HCT116 (cell line): ENCODE data around the gene DMD. TPM values are rescaled to one million over a fixed set of nuclear protein-coding genes. Genes with fewer than 3 reads are reported as not detected.

Source experiments
- ATAC-seq: fragments of 200-7000 bp; cut with Tn5 transposase; 2 replicates; pipeline ENCODE4 v1.9.1; 2020; ENCODE audit warnings: mild to moderate bottlenecking, moderate library complexity
- BruUV-seq: library from RNA; stranded (reverse); fragments of 400-500 nt; replicated peaks from 2 replicates; lab custom pipeline; 2021; lab: Mats Ljungman, UMichigan
- CTCF ChIA-PET: fragments of 300-600 bp; sonication (Branson Sonifier 250); formaldehyde crosslinking; loops from one replicate; lab custom pipeline; 2021; ENCODE audit warnings: antibody characterized with exemption; lab: Charles Lee
- POLR2A ChIA-PET: fragments of 300-600, 350-600 bp; sonication (Branson Sonifier 250); formaldehyde crosslinking; loops from one replicate; lab custom pipeline; 2021; ENCODE audit warnings: antibody characterized with exemption; lab: Charles Lee
- RAD21 ChIA-PET, 2 experiments: fragments of 300-600 bp; sonication (Branson Sonifier 250); formaldehyde crosslinking; loops; one replicate each; lab custom pipeline; 2023; ENCODE audit warnings: low total read pairs in 2 of 2; ENCODE audit not compliant: uncharacterized antibody in 2 of 2, unreplicated experiment in 2 of 2, low non-redundant PET in 1 of 2; lab: Charles Lee
- DNase-seq: peaks from one replicate; pipeline ENCODE4 v3.0.0-alpha.2; 2010; ENCODE audit warnings: low read depth, low spot score
- H2AFZ ChIP-seq: fragments of 200-600 bp; shearing (Covaris generic), sonication (generic); 2 replicates; pipeline ENCODE4 v1.6.1; 2017; ENCODE audit warnings: low read depth, mixed run types, mixed read lengths, antibody characterized with exemption, low read length; ENCODE audit not compliant: poor library complexity, severe bottlenecking
- H3K27ac ChIP-seq: 2 replicates; pipeline ENCODE4 v1.5.1; 2012; ENCODE audit warnings: low read depth, low read length
- H3K27me3 ChIP-seq: fragments of 200-600 bp; sonication (generic); 2 replicates; pipeline ENCODE4 v1.6.1; 2016; ENCODE audit warnings: mixed run types, low read length, mixed read lengths; ENCODE audit not compliant: insufficient read depth
- H3K36me3 ChIP-seq, 2 experiments: fragments of 200-500 bp in 1 of 2; fragments of 200-600 bp in 1 of 2; sonication (Bioruptor generic) in 1 of 2; sonication (generic) in 1 of 2; 2 replicates each; pipeline versions ENCODE4 v1.5.1 to v1.6.1; 2014 to 2016; ENCODE audit warnings: low read length in 2 of 2, inconsistent platforms in 1 of 2, mixed read lengths in 1 of 2, mixed run types in 1 of 2; ENCODE audit not compliant: insufficient read depth in 2 of 2, control insufficient read depth in 1 of 2
- H3K4me1 ChIP-seq, 2 experiments: fragments of 200-600 bp in 1 of 2; sonication (generic) in 1 of 2; 2 replicates each; pipeline versions ENCODE4 v1.5.1 to v1.6.1; 2012 to 2017; ENCODE audit warnings: low read length in 2 of 2, inconsistent platforms in 1 of 2, mild to moderate bottlenecking in 1 of 2, mixed read lengths in 1 of 2, mixed run types in 1 of 2, moderate library complexity in 1 of 2; ENCODE audit not compliant: insufficient read depth in 2 of 2, control insufficient read depth in 1 of 2
- H3K4me2 ChIP-seq: fragments of 200-600 bp; sonication (generic); 2 replicates; pipeline ENCODE4 v1.6.1; 2017; ENCODE audit warnings: mixed run types, low read length, mixed read lengths
- H3K4me3 ChIP-seq, 2 experiments: fragments of 200-600 bp in 1 of 2; sonication (generic) in 1 of 2; replicated peaks in 1 of 2; 2 replicates each; pipeline ENCODE4 v1.5.1; 2011 to 2016; ENCODE audit warnings: low read length in 2 of 2, control low read depth in 1 of 2, low read depth in 1 of 2, mild to moderate bottlenecking in 1 of 2, mixed read lengths in 1 of 2, mixed run types in 1 of 2
- H3K79me2 ChIP-seq: fragments of 200-600 bp; sonication (generic); 2 replicates; pipeline ENCODE4 v1.6.1; 2017; ENCODE audit warnings: mild to moderate bottlenecking, mixed run types, low read length, moderate library complexity, mixed read lengths; ENCODE audit not compliant: insufficient read depth
- H3K9ac ChIP-seq: fragments of 200-600 bp; sonication (generic); 2 replicates; pipeline ENCODE4 v1.6.1; 2016; ENCODE audit warnings: low read length, mixed read lengths
- H3K9me2 ChIP-seq: fragments of 200-600 bp; sonication (generic), shearing (Covaris generic); 2 replicates; pipeline ENCODE4 v1.6.1; 2017; ENCODE audit warnings: mixed run types, mild to moderate bottlenecking, moderate library complexity; ENCODE audit not compliant: insufficient read depth
- H3K9me3 ChIP-seq, 2 experiments: fragments of 200-500 bp in 1 of 2; fragments of 200-600 bp in 1 of 2; sonication (Bioruptor generic) in 1 of 2; sonication (generic) in 1 of 2; 2 replicates each; pipeline ENCODE4 v1.6.1; 2014 to 2017; ENCODE audit warnings: low read length in 2 of 2, mixed read lengths in 2 of 2, inconsistent platforms in 1 of 2, low read depth in 1 of 2, mild to moderate bottlenecking in 1 of 2, mixed run types in 1 of 2, moderate library complexity in 1 of 2; ENCODE audit not compliant: control insufficient read depth in 1 of 2, insufficient read depth in 1 of 2
- H4K20me1 ChIP-seq: fragments of 200-600 bp; sonication (generic), shearing (Covaris generic); 2 replicates; pipeline ENCODE4 v1.6.1; 2017; ENCODE audit warnings: mixed run types, mild to moderate bottlenecking, moderate library complexity; ENCODE audit not compliant: insufficient read depth
- CBX3 ChIP-seq: IDR thresholded peaks from 2 replicates; pipeline ENCODE4 v1.6.1; 2012; ENCODE audit warnings: low read depth
- ELF1 ChIP-seq: IDR thresholded peaks from 2 replicates; pipeline ENCODE4 v1.6.1; 2012; ENCODE audit warnings: low read depth, borderline replicate concordance
- POLR2A ChIP-seq: IDR thresholded peaks from 2 replicates; pipeline ENCODE4 v1.7.0; 2011; ENCODE audit warnings: borderline replicate concordance; ENCODE audit not compliant: insufficient read depth, insufficient read length; ENCODE audit errors: extremely low read depth
- POLR2AphosphoS5 ChIP-seq: IDR thresholded peaks from 2 replicates; pipeline ENCODE4 v1.6.1; 2011; ENCODE audit warnings: mild to moderate bottlenecking, low read depth, low read length, moderate library complexity
- RAD21 ChIP-seq: IDR thresholded peaks from 2 replicates; pipeline ENCODE4 v1.6.1; 2012; ENCODE audit warnings: low read depth, mild to moderate bottlenecking
- SIN3A ChIP-seq: IDR thresholded peaks from 2 replicates; pipeline ENCODE4 v1.6.1; 2012; ENCODE audit warnings: low read depth
- SRF ChIP-seq: IDR thresholded peaks from 2 replicates; pipeline ENCODE4 v1.6.1; 2012; ENCODE audit warnings: low read depth
- TCF7L2 ChIP-seq: IDR thresholded peaks from 2 replicates; pipeline ENCODE4 v1.7.0; 2011; ENCODE audit warnings: borderline replicate concordance, inconsistent platforms; ENCODE audit not compliant: insufficient read depth, insufficient read length; ENCODE audit errors: extremely low read depth
- YY1 ChIP-seq: IDR thresholded peaks from 2 replicates; pipeline ENCODE4 v1.6.1; 2011; ENCODE audit warnings: low read length, low read depth, moderate library complexity, mild to moderate bottlenecking; ENCODE audit not compliant: insufficient replicate concordance; ENCODE audit errors: extremely low read depth
- ZFX ChIP-seq: fragments of 450-650 bp; IDR thresholded peaks from 2 replicates; pipeline ENCODE4 v1.6.1; 2017
- intact Hi-C: fragments of 100-400 bp; cut with micrococcal nuclease; formaldehyde crosslinking; loops from 2 replicates; pipeline ENCODE4 v1.10.0; 2022
- total RNA-seq: library from RNA; stranded (reverse); gene quantifications from one replicate; pipeline ENCODE4 v1.2.1, GENCODE V29; 2021; ENCODE audit not compliant: unreplicated experiment
- TF ChIP-seq, protein P1 (sequence below), 3 experiments: fragments of 200-600 bp in 1 of 3; sonication (generic) in 1 of 3; IDR thresholded peaks in 2 of 3; conservative IDR thresholded peaks in 1 of 3; 2 replicates each; pipeline ENCODE4 v1.5.1; 2012 to 2017; ENCODE audit warnings: low read depth in 2 of 3, low read length in 2 of 3, antibody characterized with exemption in 1 of 3, borderline replicate concordance in 1 of 3, control low read depth in 1 of 3, mild to moderate bottlenecking in 1 of 3, mixed read lengths in 1 of 3, mixed run types in 1 of 3, moderate library complexity in 1 of 3; ENCODE audit not compliant: insufficient read depth in 1 of 3
- TF ChIP-seq, protein P2 (sequence below): IDR thresholded peaks from 2 replicates; pipeline ENCODE4 v1.6.1; 2012
- TF ChIP-seq, protein P3 (sequence below): IDR thresholded peaks from 2 replicates; pipeline ENCODE4 v1.6.1; 2012; ENCODE audit warnings: low read depth
- TF ChIP-seq, protein P4 (sequence below): IDR thresholded peaks from 2 replicates; pipeline ENCODE4 v1.6.1; 2011; ENCODE audit warnings: mild to moderate bottlenecking, low read length, moderate library complexity; ENCODE audit not compliant: insufficient replicate concordance; ENCODE audit errors: extremely low read depth

The DMD gene
- total RNA-seq, 1 experiment from 2014 or later, result 0.05 TPM

DNA sequence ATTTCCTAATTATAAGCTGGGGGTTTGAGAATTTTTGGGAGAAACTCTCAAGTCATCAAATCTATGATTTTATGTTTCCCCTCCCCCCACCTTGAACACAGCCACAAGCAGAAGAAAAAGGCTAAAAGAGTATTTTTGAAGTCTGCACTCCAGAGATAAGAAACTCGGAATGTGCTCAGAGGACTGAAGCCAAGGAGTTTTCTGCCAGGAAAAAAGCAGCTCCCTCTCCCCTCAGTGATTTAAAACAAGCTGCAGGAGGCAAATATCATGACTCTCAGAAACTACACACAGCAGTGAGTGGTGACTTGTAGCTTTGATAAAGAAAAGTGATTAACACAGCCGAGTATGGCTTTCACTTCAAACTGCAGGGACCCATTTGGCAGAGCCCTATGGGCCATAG lies 1339.3 kb downstream of the DMD start:
- Histone ChIP-seq H3K36me3 (no peaks in the 10 kb centered on the region), H4K20me1 (no peaks in the 10 kb centered on the region)
- BruUV-seq, result no TSS peak

DNA sequence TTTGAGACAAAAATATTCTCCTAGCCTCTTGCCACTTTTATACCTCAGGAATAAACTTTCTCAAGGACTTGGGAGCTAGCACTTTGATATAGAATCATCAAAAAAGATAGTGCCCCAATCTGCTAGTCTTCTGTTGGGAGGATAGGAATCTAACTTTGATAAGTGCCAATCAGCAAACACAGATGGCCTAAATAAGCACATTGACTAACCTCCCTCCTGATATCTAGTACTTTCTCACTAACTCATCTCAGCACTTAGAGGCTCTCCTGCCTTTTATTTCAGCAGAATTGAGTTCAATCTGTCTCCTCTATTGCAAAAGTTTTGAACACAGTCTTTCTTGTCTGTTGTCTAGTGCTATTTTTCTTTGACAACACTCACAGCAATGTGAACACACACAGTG lies 1341.1 kb downstream of the DMD start:
- no peaks in the 10 kb centered on the region for H3K4me1 ChIP-seq
- no peak overlapping the region for H3K4me2 ChIP-seq
- ATAC-seq (no peak), DNase-seq (no peak)
- CTCF ChIA-PET, result no interaction called here
- H3K27me3 ChIP-seq, result no peaks in the 10 kb centered on the region
- RAD21 ChIA-PET, result no interaction called here
- H3K27ac ChIP-seq, result no peak overlapping the region
- H3K9ac ChIP-seq, result no peak overlapping the region
- no peaks in the 10 kb centered on the region for H4K20me1 ChIP-seq
- no peak overlapping the region for H3K4me3 ChIP-seq
- H3K9me2 ChIP-seq, result no peaks in the 10 kb centered on the region
- H3K9me3 ChIP-seq, result no peaks in the 10 kb centered on the region
- no peak overlapping the region for H2AFZ ChIP-seq
- intact Hi-C loops, result no loop called here
- no peaks in the 10 kb centered on the region for H3K36me3 ChIP-seq
- BruUV-seq, result no TSS peak
- no peaks in the 10 kb centered on the region for H3K79me2 ChIP-seq
- POLR2A ChIA-PET, result no interaction called here
- TF ChIP-seq SRF (no peak), ZFX (no peak), ELF1 (no peak), RAD21 (no peak), POLR2A (no peak), SIN3A (no peak), TCF7L2 (no peak), CBX3 (no peak), YY1 (no peak)
- TF ChIP-seq, protein P1, sequence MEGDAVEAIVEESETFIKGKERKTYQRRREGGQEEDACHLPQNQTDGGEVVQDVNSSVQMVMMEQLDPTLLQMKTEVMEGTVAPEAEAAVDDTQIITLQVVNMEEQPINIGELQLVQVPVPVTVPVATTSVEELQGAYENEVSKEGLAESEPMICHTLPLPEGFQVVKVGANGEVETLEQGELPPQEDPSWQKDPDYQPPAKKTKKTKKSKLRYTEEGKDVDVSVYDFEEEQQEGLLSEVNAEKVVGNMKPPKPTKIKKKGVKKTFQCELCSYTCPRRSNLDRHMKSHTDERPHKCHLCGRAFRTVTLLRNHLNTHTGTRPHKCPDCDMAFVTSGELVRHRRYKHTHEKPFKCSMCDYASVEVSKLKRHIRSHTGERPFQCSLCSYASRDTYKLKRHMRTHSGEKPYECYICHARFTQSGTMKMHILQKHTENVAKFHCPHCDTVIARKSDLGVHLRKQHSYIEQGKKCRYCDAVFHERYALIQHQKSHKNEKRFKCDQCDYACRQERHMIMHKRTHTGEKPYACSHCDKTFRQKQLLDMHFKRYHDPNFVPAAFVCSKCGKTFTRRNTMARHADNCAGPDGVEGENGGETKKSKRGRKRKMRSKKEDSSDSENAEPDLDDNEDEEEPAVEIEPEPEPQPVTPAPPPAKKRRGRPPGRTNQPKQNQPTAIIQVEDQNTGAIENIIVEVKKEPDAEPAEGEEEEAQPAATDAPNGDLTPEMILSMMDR (IDR thresholded peaks at IDR 0.05 in 2 of 3, conservative IDR thresholded peaks at IDR 0.05 in 1 of 3; ENCODE audit: borderline replicate concordance in 1 of 3, insufficient read depth in 1 of 3, low read depth in 2 of 3, low read length in 2 of 3), result no peak
- TF ChIP-seq, protein P2, sequence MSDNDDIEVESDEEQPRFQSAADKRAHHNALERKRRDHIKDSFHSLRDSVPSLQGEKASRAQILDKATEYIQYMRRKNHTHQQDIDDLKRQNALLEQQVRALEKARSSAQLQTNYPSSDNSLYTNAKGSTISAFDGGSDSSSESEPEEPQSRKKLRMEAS, result no peak
- TF ChIP-seq, protein P3, sequence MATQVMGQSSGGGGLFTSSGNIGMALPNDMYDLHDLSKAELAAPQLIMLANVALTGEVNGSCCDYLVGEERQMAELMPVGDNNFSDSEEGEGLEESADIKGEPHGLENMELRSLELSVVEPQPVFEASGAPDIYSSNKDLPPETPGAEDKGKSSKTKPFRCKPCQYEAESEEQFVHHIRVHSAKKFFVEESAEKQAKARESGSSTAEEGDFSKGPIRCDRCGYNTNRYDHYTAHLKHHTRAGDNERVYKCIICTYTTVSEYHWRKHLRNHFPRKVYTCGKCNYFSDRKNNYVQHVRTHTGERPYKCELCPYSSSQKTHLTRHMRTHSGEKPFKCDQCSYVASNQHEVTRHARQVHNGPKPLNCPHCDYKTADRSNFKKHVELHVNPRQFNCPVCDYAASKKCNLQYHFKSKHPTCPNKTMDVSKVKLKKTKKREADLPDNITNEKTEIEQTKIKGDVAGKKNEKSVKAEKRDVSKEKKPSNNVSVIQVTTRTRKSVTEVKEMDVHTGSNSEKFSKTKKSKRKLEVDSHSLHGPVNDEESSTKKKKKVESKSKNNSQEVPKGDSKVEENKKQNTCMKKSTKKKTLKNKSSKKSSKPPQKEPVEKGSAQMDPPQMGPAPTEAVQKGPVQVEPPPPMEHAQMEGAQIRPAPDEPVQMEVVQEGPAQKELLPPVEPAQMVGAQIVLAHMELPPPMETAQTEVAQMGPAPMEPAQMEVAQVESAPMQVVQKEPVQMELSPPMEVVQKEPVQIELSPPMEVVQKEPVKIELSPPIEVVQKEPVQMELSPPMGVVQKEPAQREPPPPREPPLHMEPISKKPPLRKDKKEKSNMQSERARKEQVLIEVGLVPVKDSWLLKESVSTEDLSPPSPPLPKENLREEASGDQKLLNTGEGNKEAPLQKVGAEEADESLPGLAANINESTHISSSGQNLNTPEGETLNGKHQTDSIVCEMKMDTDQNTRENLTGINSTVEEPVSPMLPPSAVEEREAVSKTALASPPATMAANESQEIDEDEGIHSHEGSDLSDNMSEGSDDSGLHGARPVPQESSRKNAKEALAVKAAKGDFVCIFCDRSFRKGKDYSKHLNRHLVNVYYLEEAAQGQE, result no peak
- TF ChIP-seq, protein P4, sequence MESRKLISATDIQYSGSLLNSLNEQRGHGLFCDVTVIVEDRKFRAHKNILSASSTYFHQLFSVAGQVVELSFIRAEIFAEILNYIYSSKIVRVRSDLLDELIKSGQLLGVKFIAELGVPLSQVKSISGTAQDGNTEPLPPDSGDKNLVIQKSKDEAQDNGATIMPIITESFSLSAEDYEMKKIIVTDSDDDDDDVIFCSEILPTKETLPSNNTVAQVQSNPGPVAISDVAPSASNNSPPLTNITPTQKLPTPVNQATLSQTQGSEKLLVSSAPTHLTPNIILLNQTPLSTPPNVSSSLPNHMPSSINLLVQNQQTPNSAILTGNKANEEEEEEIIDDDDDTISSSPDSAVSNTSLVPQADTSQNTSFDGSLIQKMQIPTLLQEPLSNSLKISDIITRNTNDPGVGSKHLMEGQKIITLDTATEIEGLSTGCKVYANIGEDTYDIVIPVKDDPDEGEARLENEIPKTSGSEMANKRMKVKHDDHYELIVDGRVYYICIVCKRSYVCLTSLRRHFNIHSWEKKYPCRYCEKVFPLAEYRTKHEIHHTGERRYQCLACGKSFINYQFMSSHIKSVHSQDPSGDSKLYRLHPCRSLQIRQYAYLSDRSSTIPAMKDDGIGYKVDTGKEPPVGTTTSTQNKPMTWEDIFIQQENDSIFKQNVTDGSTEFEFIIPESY, result no peak

More for the DNA sequence above, 1339.3 kb downstream of the DMD start:
- Histone ChIP-seq H3K4me2 (no peak overlapping the region), H3K9ac (no peak overlapping the region), H3K4me3 (no peak overlapping the region), H3K79me2 (no peaks in the 10 kb centered on the region), H2AFZ (no peak overlapping the region), H3K4me1 (no peaks in the 10 kb centered on the region), H3K27ac (no peak overlapping the region), H3K9me3 (no peaks in the 10 kb centered on the region), H3K9me2 (no peaks in the 10 kb centered on the region), H3K27me3 (no peaks in the 10 kb centered on the region)
- ChIA-PET POLR2A (no interaction called here), RAD21 (no interaction called here), CTCF (no interaction called here)
- no peak for ATAC-seq
- intact Hi-C loops, result no loop called here
- DNase-seq, result no peak
- TF ChIP-seq POLR2AphosphoS5, result no peak
